ENCODE results near the gene DLG1. TPM values are rescaled to one million over a fixed set of nuclear protein-coding genes. Genes with fewer than 3 reads are reported as not detected.

DLG1 gene
- polyA plus RNA-seq, 1 donor from 2014 or later = 43.9 TPM

GRCh38 chr3:197253238-197253947 is 45.0 kb downstream of the DLG1 start:
- H3K36me3 ChIP-seq (ENCODE audit: insufficient read depth, low read length) = no peaks in the 10 kb centered on the region
- H4K20me1 ChIP-seq (ENCODE audit: insufficient read depth) = no peaks in the 10 kb centered on the region
- H3K9me2 ChIP-seq (ENCODE audit: insufficient read depth, low read length) = no peaks in the 10 kb centered on the region
- no peak overlapping the region for H3K9ac ChIP-seq (ENCODE audit: low read length)
- H2AFZ ChIP-seq (ENCODE audit: low read depth, low read length) = no peak overlapping the region
- TF ChIP-seq RAD21 (conservative IDR thresholded peaks at IDR 0.05) (no peak), TAF1 (IDR thresholded peaks at IDR 0.05; ENCODE audit: low read depth) (no peak), MXI1 (conservative IDR thresholded peaks at IDR 0.05; ENCODE audit: poor library complexity, severe bottlenecking) (no peak), EZH2 (IDR thresholded peaks at IDR 0.05; ENCODE audit: borderline replicate concordance, insufficient read depth, low read length, poor library complexity, severe bottlenecking) (no peak), POLR2AphosphoS5 (IDR thresholded peaks at IDR 0.05) (no peak), EP300 (conservative IDR thresholded peaks at IDR 0.05; ENCODE audit: poor library complexity, severe bottlenecking) (no peak), SMC3 (conservative IDR thresholded peaks at IDR 0.05; ENCODE audit: poor library complexity) (no peak)
- TF ChIP-seq, protein P1, sequence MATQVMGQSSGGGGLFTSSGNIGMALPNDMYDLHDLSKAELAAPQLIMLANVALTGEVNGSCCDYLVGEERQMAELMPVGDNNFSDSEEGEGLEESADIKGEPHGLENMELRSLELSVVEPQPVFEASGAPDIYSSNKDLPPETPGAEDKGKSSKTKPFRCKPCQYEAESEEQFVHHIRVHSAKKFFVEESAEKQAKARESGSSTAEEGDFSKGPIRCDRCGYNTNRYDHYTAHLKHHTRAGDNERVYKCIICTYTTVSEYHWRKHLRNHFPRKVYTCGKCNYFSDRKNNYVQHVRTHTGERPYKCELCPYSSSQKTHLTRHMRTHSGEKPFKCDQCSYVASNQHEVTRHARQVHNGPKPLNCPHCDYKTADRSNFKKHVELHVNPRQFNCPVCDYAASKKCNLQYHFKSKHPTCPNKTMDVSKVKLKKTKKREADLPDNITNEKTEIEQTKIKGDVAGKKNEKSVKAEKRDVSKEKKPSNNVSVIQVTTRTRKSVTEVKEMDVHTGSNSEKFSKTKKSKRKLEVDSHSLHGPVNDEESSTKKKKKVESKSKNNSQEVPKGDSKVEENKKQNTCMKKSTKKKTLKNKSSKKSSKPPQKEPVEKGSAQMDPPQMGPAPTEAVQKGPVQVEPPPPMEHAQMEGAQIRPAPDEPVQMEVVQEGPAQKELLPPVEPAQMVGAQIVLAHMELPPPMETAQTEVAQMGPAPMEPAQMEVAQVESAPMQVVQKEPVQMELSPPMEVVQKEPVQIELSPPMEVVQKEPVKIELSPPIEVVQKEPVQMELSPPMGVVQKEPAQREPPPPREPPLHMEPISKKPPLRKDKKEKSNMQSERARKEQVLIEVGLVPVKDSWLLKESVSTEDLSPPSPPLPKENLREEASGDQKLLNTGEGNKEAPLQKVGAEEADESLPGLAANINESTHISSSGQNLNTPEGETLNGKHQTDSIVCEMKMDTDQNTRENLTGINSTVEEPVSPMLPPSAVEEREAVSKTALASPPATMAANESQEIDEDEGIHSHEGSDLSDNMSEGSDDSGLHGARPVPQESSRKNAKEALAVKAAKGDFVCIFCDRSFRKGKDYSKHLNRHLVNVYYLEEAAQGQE (IDR thresholded peaks at IDR 0.05; ENCODE audit: borderline replicate concordance) = no peak
- TF ChIP-seq, protein P2, sequence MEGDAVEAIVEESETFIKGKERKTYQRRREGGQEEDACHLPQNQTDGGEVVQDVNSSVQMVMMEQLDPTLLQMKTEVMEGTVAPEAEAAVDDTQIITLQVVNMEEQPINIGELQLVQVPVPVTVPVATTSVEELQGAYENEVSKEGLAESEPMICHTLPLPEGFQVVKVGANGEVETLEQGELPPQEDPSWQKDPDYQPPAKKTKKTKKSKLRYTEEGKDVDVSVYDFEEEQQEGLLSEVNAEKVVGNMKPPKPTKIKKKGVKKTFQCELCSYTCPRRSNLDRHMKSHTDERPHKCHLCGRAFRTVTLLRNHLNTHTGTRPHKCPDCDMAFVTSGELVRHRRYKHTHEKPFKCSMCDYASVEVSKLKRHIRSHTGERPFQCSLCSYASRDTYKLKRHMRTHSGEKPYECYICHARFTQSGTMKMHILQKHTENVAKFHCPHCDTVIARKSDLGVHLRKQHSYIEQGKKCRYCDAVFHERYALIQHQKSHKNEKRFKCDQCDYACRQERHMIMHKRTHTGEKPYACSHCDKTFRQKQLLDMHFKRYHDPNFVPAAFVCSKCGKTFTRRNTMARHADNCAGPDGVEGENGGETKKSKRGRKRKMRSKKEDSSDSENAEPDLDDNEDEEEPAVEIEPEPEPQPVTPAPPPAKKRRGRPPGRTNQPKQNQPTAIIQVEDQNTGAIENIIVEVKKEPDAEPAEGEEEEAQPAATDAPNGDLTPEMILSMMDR (IDR thresholded peaks at IDR 0.05; ENCODE audit: poor library complexity, severe bottlenecking) = no peak
- H3K4me2 ChIP-seq (ENCODE audit: low read length) = no peak overlapping the region
- H3F3A ChIP-seq (ENCODE audit: insufficient read depth, low read length, poor library complexity, severe bottlenecking) = no peaks in the 10 kb centered on the region
- no peak overlapping the region for H3K4me3 ChIP-seq (ENCODE audit: low read length)
- peaks cover 54% of the 10 kb centered on the region for H3K79me2 ChIP-seq (replicated peaks; ENCODE audit: insufficient read depth, low read length)
- H3K27ac ChIP-seq (ENCODE audit: low read length) = no peak overlapping the region
- H3K9me3 ChIP-seq (ENCODE audit: low read length) = no peaks in the 10 kb centered on the region
- H3K27me3 ChIP-seq (ENCODE audit: insufficient read depth, low read depth, low read length) = no peaks in the 10 kb centered on the region

GRCh38 chr3:197249542-197249941 is 48.9 kb downstream of the DLG1 start:
- no peak overlapping the region for H2AFZ ChIP-seq (ENCODE audit: low read depth, low read length)
- no peaks in the 10 kb centered on the region for H3F3A ChIP-seq (ENCODE audit: insufficient read depth, low read length, poor library complexity, severe bottlenecking)
- no peaks in the 10 kb centered on the region for H4K20me1 ChIP-seq (ENCODE audit: insufficient read depth)
- no peak overlapping the region for H3K27ac ChIP-seq (ENCODE audit: low read length)
- H3K4me2 ChIP-seq (ENCODE audit: low read length) = no peak overlapping the region
- peaks cover 41% of the 10 kb centered on the region for H3K79me2 ChIP-seq (replicated peaks; ENCODE audit: insufficient read depth, low read length)
- no peak overlapping the region for H3K9ac ChIP-seq (ENCODE audit: low read length)
- H3K9me3 ChIP-seq (ENCODE audit: low read length) = no peaks in the 10 kb centered on the region
- no peaks in the 10 kb centered on the region for H3K9me2 ChIP-seq (ENCODE audit: insufficient read depth, low read length)
- TF ChIP-seq SMC3 (conservative IDR thresholded peaks at IDR 0.05; ENCODE audit: poor library complexity) = no peak
- no peak for TF ChIP-seq EZH2 (IDR thresholded peaks at IDR 0.05; ENCODE audit: borderline replicate concordance, insufficient read depth, low read length, poor library complexity, severe bottlenecking)
- TF ChIP-seq POLR2AphosphoS5 (IDR thresholded peaks at IDR 0.05) = no peak
- no peak for TF ChIP-seq EP300 (conservative IDR thresholded peaks at IDR 0.05; ENCODE audit: poor library complexity, severe bottlenecking)
- TF ChIP-seq, protein P1 (IDR thresholded peaks at IDR 0.05; ENCODE audit: borderline replicate concordance) = no peak
- TF ChIP-seq, protein P2 (IDR thresholded peaks at IDR 0.05; ENCODE audit: poor library complexity, severe bottlenecking) = no peak
- TF ChIP-seq TAF1 (IDR thresholded peaks at IDR 0.05; ENCODE audit: low read depth) = no peak
- TF ChIP-seq RAD21 (conservative IDR thresholded peaks at IDR 0.05) = no peak
- no peak for TF ChIP-seq MXI1 (conservative IDR thresholded peaks at IDR 0.05; ENCODE audit: poor library complexity, severe bottlenecking)
- H3K27me3 ChIP-seq (ENCODE audit: insufficient read depth, low read depth, low read length) = no peaks in the 10 kb centered on the region
- H3K36me3 ChIP-seq (ENCODE audit: insufficient read depth, low read length) = no peaks in the 10 kb centered on the region
- H3K4me3 ChIP-seq (ENCODE audit: low read length) = no peak overlapping the region

All from neural cell (in vitro differentiated cells).